Measurements from ENCODE around the gene HSPBP1. TPM values are rescaled to one million over a fixed set of nuclear protein-coding genes. Genes with fewer than 3 reads are reported as not detected.

Gene HSPBP1
- total RNA-seq, 1 experiment from 2014 or later, result 63.0 TPM

DNA sequence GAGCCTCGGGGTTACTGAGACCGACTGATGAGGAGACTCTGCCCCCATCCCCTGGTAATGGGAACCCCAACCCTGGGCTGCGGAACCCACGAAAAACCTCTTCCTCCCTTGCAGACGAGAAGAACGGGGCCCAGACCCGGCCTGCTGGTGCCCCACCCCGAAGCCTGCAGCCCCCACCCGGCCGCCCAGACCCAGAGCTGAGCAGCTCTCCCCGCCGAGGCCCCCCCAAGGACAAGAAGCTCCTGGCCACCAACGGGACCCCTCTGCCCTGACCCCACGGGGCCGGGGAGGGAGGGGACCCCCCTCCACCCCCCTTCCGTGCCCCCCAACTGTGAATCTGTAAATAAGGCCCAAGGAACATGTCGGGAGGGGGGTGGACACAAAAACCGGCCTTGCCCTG, 31.9 kb upstream of the HSPBP1 start:
- no peaks in the 10 kb centered on the region for H4K20me1 ChIP-seq (ENCODE audit: insufficient read depth)
- intact Hi-C loops (cut with micrococcal nuclease), result no loop called here
- TF ChIP-seq ELF1 (IDR thresholded peaks at IDR 0.05; ENCODE audit: borderline replicate concordance, low read depth), result no peak
- TF ChIP-seq RAD21 (IDR thresholded peaks at IDR 0.05; ENCODE audit: low read depth), result no peak
- TF ChIP-seq EGR1 (IDR thresholded peaks at IDR 0.05; ENCODE audit: low read depth), result no peak
- TF ChIP-seq POLR2AphosphoS5 (IDR thresholded peaks at IDR 0.05; ENCODE audit: low read depth, low read length), result no peak
- TF ChIP-seq FOSL1 (IDR thresholded peaks at IDR 0.05; ENCODE audit: low read depth), result no peak
- TF ChIP-seq, protein P1, sequence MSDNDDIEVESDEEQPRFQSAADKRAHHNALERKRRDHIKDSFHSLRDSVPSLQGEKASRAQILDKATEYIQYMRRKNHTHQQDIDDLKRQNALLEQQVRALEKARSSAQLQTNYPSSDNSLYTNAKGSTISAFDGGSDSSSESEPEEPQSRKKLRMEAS (IDR thresholded peaks at IDR 0.05), result no peak
- TF ChIP-seq ZNF274 (IDR thresholded peaks at IDR 0.05; ENCODE audit: low read depth, low read length), result no peak
- H3K9me2 ChIP-seq (ENCODE audit: insufficient read depth), result no peaks in the 10 kb centered on the region
- no peaks in the 10 kb centered on the region for H3K27me3 ChIP-seq (ENCODE audit: insufficient read depth, low read length)
- DNase-seq (ENCODE audit: low read depth, low spot score) (no peak), ATAC-seq (no peak)
- ChIA-PET CTCF (interaction anchor here (1.7 kb wide), 1 partner anchor 10 kb away, joined by 7 read pairs; no protein-coding TSS in a partner anchor), RAD21 (ENCODE audit: low non-redundant PET in 1 of 2, low total read pairs in 2 of 2, uncharacterized antibody in 2 of 2, unreplicated experiment in 2 of 2) (interaction anchor here in 1 of 2 experiments (0.7 kb wide), 1 partner anchor 73 kb away, joined by 11 read pairs; no protein-coding TSS in a partner anchor), POLR2A (interaction anchor here (0.8 kb wide), 1 partner anchor 32 kb away, joined by 3 read pairs; the partner anchor contains the start of gene HSPBP1)
- H3K9ac ChIP-seq (ENCODE audit: low read length), result no peak overlapping the region
- no peaks in the 10 kb centered on the region for H3K4me1 ChIP-seq (ENCODE audit: control insufficient read depth in 1 of 2, insufficient read depth in 2 of 2, low read length in 2 of 2)
- no TSS peak for BruUV-seq (replicated peaks)
- H3K4me2 ChIP-seq (ENCODE audit: low read length), result no peak overlapping the region
- H3K36me3 ChIP-seq (ENCODE audit: control insufficient read depth in 1 of 2, insufficient read depth in 2 of 2, low read length in 2 of 2), result peaks cover 2 to 8% of the 10 kb centered on the region in 2 experiments; a peak in 3 of 4 replicates
- H3K4me3 ChIP-seq (replicated peaks in 1 of 2; ENCODE audit: low read depth in 1 of 2, low read length in 2 of 2), result no peak overlapping the region
- no peak overlapping the region for H2AFZ ChIP-seq (ENCODE audit: low read depth, low read length, poor library complexity, severe bottlenecking)
- no peak overlapping the region for H3K27ac ChIP-seq (ENCODE audit: low read depth, low read length)
- H3K9me3 ChIP-seq (ENCODE audit: control insufficient read depth in 1 of 2, insufficient read depth in 1 of 2, low read depth in 1 of 2, low read length in 2 of 2), result no peaks in the 10 kb centered on the region
- no peaks in the 10 kb centered on the region for H3K79me2 ChIP-seq (ENCODE audit: insufficient read depth, low read length)

DNA sequence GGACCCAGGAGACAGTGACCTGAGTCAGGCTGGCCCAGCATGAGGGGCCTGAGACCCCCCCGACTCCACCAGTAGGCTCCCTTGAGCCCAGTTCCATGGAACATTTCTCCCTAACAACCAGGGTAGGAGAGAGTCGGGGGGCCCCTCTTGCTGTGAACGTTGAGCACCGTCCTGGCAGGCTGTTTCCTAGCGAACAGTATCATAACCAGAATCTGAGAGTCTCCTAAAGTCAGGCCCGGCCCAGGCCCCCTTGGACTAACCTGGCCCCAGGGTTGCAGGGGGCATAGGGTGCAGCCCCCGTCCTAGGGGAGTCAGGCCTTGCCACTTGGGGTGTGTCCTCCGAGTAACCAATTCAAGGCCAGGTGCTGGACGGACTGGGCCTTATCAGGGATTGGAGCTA, 31.5 kb upstream of the HSPBP1 start:
- Histone ChIP-seq H3K79me2 (ENCODE audit: insufficient read depth, low read length) (no peaks in the 10 kb centered on the region), H3K27me3 (ENCODE audit: insufficient read depth, low read length) (no peaks in the 10 kb centered on the region), H3K9ac (ENCODE audit: low read length) (no peak overlapping the region), H3K9me2 (ENCODE audit: insufficient read depth) (no peaks in the 10 kb centered on the region), H4K20me1 (ENCODE audit: insufficient read depth) (no peaks in the 10 kb centered on the region), H3K36me3 (ENCODE audit: control insufficient read depth in 1 of 2, insufficient read depth in 2 of 2, low read length in 2 of 2) (peaks cover 5 to 8% of the 10 kb centered on the region in 2 experiments; a peak in 3 of 4 replicates), H2AFZ (ENCODE audit: low read depth, low read length, poor library complexity, severe bottlenecking) (no peak overlapping the region), H3K4me1 (ENCODE audit: control insufficient read depth in 1 of 2, insufficient read depth in 2 of 2, low read length in 2 of 2) (no peaks in the 10 kb centered on the region), H3K9me3 (ENCODE audit: control insufficient read depth in 1 of 2, insufficient read depth in 1 of 2, low read depth in 1 of 2, low read length in 2 of 2) (no peaks in the 10 kb centered on the region), H3K4me2 (ENCODE audit: low read length) (no peak overlapping the region), H3K4me3 (replicated peaks in 1 of 2; ENCODE audit: low read depth in 1 of 2, low read length in 2 of 2) (no peak overlapping the region), H3K27ac (ENCODE audit: low read depth, low read length) (no peak overlapping the region)
- intact Hi-C loops (cut with micrococcal nuclease), result no loop called here
- ChIA-PET CTCF (interaction anchor here (1.7 kb wide), 1 partner anchor 10 kb away, joined by 7 read pairs; no protein-coding TSS in a partner anchor), RAD21 (ENCODE audit: low non-redundant PET in 1 of 2, low total read pairs in 2 of 2, uncharacterized antibody in 2 of 2, unreplicated experiment in 2 of 2) (no interaction called here), POLR2A (no interaction called here)
- ATAC-seq (no peak), DNase-seq (ENCODE audit: low read depth, low spot score) (no peak)
- no TSS peak for BruUV-seq (replicated peaks)
- TF ChIP-seq SIN3A (IDR thresholded peaks at IDR 0.05; ENCODE audit: low read depth), result no peak
- no peak for TF ChIP-seq RAD21 (IDR thresholded peaks at IDR 0.05; ENCODE audit: low read depth)
- no peak for TF ChIP-seq EZH2 (IDR thresholded peaks at IDR 0.05)
- no peak for TF ChIP-seq CBX3 (IDR thresholded peaks at IDR 0.05; ENCODE audit: low read depth)
- no peak for TF ChIP-seq YY1 (IDR thresholded peaks at IDR 0.05; ENCODE audit: extremely low read depth, insufficient replicate concordance, low read depth, low read length)
- TF ChIP-seq, protein P1 (IDR thresholded peaks at IDR 0.05), result no peak
- no peak for TF ChIP-seq POLR2AphosphoS5 (IDR thresholded peaks at IDR 0.05; ENCODE audit: low read depth, low read length)
- no peak for TF ChIP-seq POLR2A (IDR thresholded peaks at IDR 0.05; ENCODE audit: borderline replicate concordance, extremely low read depth, insufficient read depth, insufficient read length)
- TF ChIP-seq, protein P2, sequence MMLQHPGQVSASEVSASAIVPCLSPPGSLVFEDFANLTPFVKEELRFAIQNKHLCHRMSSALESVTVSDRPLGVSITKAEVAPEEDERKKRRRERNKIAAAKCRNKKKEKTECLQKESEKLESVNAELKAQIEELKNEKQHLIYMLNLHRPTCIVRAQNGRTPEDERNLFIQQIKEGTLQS (IDR thresholded peaks at IDR 0.05), result no peak
- no peak for TF ChIP-seq ELF1 (IDR thresholded peaks at IDR 0.05; ENCODE audit: borderline replicate concordance, low read depth)
- TF ChIP-seq SP1 (IDR thresholded peaks at IDR 0.05; ENCODE audit: low read depth), result no peak
- TF ChIP-seq ZNF274 (IDR thresholded peaks at IDR 0.05; ENCODE audit: low read depth, low read length), result no peak
- no peak for TF ChIP-seq EZH2phosphoT487 (IDR thresholded peaks at IDR 0.05; ENCODE audit: borderline replicate concordance)
- TF ChIP-seq, protein P3, sequence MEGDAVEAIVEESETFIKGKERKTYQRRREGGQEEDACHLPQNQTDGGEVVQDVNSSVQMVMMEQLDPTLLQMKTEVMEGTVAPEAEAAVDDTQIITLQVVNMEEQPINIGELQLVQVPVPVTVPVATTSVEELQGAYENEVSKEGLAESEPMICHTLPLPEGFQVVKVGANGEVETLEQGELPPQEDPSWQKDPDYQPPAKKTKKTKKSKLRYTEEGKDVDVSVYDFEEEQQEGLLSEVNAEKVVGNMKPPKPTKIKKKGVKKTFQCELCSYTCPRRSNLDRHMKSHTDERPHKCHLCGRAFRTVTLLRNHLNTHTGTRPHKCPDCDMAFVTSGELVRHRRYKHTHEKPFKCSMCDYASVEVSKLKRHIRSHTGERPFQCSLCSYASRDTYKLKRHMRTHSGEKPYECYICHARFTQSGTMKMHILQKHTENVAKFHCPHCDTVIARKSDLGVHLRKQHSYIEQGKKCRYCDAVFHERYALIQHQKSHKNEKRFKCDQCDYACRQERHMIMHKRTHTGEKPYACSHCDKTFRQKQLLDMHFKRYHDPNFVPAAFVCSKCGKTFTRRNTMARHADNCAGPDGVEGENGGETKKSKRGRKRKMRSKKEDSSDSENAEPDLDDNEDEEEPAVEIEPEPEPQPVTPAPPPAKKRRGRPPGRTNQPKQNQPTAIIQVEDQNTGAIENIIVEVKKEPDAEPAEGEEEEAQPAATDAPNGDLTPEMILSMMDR (IDR thresholded peaks at IDR 0.05 in 2 of 3, conservative IDR thresholded peaks at IDR 0.05 in 1 of 3; ENCODE audit: borderline replicate concordance in 1 of 3, insufficient read depth in 1 of 3, low read depth in 2 of 3, low read length in 2 of 3), result no peak
- no peak for TF ChIP-seq ZFX (IDR thresholded peaks at IDR 0.05)
- TF ChIP-seq EGR1 (IDR thresholded peaks at IDR 0.05; ENCODE audit: low read depth), result no peak
